ENCODE results near the gene SHANK2.
A peak's percentile ranks its signal among the peaks of the same experiment; 100 is the strongest.

Gene SHANK2

DNA sequence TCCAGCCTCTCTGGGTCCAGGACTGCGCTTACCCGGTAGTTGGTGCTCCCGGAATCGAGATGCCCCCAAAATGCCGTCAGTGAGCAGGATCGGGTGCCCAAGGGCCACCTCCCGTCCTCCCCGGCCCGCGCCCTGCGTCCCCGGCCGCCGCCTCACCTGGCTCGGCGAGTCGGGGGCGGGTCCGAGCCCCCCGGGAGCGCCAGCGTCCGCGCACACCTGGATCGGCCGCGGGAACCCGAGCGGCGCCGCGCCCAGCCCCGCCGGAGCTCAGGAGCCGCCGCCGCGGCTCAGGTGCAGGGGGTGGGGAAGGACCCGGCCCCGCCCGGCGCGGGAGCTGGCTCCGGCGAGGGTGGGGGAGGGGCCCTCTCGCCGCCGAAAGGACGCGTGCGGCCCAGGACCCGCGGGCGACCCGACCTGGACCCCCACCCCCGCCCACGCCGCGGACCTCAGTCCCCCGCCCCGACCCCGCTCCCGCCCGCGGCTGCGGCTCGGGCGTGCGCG, at the start of gene SHANK2:
Gene SHANK2, minus strand, starts transcription at position 309 of the 501 bp plus-strand sequence. CDS start 105,251 bp downstream, outside the sequence.
- no peak for DNase-seq

DNA sequence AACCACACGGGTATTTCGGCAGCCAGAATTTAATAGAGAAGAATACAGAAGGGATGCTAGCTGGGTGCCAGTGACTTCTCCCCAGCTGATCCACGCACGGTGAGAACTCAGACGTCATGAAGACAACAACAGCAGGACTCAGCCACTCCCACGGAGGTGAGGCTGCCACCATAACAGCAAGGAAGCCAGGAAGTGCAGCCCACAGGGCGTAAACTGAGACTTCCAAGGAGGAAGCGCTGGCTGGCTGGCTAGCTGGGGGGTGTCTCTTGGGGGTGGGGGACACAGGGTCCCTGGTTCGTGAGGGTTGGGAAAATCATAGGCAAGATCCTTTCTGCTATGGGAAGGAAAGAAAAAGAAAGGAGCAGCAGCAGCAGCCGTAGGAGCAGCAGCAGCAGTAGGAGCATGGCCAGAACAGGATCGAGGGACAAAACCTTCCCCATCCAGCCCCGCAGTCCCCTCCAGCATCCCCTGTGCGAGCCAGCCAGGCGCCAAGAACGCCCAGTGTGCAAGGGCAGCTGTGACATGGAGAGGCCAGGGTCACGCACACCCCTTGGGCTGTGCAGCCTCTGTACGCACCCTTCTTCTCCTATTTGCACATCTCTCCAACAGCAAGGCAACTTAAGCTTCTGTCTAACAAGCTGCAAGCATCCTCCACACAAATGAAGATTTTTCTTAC, 49.6 kb upstream of the SHANK2 start:
- DNase-seq: no peak

DNA sequence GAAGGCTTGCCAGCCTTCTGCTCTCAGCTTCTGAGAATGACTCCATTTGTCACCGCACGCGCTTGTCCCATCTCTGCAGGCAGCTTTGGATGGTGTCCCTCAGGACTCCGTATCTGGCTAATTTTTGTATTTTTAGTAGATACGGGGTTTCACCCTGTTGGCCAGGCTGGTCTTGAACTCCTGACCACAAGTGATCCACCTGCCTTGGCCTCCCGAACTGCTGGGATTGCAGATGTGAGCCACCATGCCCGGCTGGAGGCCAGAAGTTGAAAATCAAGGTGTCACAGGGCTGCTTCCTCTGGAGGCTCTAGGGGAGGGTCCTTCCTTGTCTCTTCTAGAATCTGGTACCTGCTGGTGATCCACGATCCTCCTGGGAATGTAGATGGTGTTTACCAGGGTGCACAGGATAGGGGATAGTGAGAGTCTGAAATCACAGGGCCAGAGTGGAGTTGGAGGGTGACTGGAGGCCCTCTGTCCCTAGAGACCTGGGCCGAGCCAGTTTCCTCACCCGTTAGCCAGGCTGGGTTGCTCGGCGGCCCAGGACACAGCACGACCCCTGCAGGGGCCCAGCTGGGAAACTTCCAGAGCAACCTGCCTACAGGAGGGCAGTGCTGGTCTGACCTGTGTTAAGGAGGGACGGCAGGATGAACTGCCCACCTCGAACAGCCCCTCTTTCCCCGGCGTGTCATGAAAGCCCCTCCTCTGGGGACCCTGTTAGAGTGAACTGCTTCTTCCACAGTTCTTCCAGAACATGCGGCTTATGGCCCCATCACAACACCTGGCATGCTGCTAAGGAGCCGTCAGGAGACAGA, 48.9 kb upstream of the SHANK2 start:
- DNase-seq: no peak

DNA sequence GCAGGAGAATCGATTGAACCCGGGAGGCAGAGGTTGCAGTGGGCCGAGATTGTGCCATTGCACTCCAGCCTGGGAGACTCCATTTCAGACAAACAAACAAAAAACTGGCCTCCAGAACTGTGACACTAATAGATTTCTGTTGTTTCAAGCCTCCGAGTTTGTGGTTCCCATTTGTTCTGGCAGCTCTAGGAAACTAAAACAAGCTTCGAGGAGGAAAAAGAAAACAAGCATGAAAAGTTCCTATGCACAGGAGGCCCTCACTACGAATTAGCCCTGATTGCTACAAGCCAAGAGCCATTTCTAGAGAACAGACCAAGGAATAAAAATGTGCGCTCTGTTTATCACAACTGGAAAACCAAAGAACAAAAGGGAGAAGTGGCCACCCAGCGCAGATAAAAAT, 47.8 kb upstream of the SHANK2 start:
- DNase-seq: no peak

DNA sequence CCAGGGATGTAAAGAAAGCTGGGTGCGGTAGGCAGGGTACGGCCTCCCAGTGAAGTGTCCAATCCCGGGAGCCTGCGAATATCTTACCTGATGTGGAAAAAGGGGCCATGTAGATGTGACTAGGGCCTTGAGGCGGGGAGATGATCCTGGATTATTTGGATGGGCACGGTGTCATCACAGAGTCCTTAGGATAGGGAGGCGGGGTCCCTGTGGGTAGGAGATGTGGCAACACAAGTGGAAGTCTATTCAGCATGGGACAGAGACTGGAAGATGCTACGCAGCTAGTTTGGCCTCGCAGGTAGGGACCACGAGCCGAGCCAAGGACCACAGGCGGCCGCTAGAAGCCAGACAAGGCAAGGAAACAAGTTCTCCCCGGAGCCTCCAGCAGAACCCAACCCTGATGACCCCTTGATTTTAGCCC, 46.4 kb upstream of the SHANK2 start:
- no peak for DNase-seq

DNA sequence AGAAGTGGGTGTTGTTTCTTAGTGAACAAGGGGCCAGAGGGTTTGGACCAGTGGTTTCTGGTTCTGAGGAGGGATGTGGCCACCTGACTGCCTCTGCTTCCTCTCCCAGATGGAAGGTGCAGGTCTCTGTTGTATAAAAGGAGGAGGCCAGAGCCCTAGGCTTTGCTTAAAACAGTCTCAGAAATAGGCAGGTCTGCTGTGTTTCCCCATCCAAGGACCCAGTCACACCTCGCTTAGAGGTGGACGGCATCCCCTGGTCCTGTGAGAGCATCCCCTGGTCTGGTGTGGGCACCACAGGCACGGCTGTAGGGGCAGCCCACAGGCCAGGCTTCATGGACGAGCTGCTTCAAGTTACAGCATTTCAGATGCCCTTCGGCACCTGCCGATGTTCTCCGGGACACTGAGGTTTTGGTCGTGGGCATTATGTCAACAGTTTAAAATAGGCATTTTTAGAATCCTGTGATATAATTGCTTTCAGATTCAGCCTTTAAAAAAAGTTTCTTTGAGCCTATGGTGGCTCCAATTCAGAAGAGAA, 45.7 kb upstream of the SHANK2 start:
- no peak for DNase-seq

DNA sequence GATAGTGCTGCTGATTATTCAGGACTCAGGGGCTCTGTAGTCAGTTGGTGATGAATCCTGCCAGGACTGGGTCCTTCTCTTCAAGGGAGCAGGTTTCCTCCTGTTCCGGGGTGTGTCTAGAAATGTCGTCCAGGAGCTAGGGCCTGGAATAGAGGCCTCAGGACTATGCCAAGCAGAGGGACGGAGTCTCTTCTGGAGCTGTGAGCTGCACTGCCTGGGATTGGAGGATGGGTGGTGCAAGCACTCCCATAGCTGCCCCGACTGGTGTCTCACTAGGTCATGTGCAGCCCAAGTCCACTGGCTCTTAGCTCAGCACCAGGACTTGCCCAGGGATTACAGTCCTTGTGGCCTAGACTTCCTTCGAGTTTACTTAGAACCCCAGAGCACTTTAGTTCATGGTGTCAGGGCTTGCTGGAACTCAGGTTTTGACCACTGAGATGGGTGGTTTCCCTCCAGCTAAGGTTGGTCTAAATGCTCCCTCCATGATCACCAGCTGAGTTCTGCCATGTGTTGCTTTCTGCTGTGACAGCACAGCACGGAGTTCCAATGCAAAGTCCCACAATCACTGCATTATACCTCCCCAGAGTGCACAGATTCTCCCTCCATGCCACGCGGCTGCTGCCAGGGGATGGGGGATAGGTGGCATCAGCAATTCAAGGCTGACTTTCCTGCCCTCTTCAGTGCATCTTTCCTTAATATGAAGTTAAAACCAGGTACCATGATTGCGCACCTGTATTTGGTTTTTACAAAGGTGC, 42.6 kb upstream of the SHANK2 start:
- no peak for DNase-seq

DNA sequence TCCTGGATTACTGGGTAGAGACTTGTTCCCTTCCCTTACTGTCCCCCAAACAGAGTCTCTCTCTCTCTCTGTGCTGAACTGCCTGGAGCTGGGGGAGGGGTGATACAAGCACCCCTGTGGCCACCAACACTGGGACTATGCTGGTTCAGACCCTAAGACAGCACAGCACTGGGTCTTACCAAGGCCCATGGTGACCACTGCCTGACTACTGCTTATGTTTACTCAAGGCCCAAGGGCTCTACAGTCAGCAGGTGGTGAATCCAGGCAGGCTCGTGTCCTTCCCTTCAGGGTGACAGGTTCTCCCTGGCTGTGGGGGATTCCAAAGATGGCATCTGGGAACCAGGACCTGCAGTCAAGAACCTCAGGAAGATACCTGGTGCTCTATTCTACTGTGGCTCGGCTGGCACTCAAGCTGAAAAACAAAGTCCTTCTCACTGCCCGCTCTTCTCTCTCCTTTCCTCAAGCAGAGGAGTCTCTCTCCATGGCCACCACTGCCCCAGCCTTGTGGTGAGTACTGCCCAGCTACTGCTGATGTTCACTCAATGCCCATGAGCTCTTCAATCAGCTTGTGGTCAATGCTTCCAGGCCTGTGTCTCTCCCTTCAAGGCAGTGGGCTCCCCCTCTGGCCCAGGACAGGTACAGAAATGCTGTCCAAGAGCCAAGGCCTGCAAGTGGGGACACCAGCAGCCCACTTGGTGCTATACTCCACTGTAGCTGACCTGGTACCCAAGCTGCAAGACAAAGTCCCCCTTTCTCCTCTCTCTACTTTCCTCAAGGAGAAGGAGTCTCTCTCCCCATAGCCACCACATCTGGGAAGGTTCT, 41.8 kb upstream of the SHANK2 start:
- DNase-seq: peak; percentile 30

DNA sequence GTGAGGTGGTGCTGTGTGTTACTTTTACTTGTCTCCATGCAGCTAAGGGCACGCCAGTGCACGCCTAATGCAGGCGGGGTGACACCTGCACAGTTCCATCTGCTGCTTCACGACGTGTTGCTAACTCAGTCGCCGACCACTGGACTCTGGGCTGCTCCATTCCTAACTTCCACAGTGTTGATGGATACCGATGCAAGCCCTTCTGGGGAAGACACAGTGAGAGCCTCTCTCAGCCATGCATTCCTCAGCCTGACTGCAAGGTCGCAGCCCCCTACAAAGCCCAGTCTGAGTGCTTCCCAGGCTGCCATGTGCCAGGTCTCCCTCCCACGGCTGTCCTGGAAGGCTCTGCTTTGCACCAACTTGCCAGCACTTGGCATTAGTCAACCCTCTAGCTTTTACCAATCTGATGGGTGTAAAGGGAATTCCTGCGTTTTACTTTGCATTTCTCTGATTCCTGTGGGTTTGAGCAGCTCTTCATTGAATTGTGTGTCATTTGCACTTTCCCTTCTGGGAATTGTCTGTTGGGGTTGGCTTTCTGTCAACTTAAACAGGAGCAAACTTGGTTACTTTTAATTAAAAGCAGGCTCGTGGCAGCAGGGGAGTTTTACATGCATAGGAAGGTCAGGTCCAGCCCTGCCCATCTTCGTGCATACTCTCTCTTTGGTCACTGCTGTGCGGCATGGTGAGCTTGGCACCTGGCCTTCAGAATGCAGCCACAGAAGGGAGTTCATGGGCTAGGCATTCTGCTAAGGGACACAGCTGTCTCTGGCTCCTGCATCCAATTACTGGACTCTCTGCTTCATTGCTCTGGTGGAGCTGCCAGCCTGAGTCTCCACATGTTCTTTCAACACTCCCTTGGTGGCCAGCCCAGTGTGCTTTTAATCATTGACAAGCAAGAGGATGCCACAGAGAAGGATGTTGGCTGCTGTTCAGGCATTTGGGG, 34.6 kb upstream of the SHANK2 start:
- no peak for DNase-seq

DNA sequence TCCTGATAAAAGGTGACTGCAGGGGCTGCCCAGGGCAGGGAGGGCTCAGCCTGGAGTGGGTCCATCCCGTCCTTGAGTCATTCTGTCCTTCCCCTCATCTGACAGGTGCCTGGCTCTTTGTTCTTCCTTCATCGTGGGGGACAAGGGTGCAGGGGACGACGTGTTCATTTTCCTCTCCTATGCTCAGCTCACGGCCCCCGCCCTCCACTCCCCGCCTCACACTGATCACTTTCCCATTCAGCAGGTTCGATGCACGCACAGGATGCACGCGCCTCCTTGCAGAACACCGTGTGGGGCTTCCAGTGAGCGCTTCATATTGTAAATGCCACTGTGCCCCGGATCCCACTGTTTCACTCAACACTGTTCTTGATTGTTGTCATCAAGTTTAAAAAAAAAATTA, 32.7 kb upstream of the SHANK2 start:
- DNase-seq: no peak

DNA sequence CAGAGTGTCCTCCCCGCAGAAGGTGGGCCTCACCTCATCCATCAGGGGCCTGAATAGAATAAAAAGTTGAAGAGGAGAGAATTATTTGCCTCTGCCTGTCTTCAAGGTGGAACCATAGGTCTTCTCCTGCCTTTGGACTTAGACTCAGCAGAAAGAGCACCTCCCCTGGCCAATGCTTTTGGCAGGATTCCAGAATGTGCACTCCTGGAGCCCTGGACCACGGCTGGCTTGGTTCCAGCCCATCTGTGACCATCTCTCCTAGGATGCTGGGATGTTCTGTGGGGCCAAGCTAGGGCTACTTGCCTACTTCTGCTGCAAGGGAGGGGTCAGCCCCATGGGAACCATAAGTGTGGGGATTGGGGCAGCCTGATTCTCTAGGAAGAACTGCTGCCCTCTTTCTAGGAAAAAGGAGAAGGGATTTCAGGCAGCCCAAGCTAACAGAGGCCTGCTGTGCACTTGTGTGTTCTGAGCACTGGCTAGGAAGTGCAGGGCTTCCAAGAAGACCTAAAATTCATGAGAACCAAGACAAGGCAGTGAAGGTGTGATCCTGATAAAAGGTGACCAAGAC, 32.2 kb upstream of the SHANK2 start:
- peak; percentile 58 for DNase-seq

DNA sequence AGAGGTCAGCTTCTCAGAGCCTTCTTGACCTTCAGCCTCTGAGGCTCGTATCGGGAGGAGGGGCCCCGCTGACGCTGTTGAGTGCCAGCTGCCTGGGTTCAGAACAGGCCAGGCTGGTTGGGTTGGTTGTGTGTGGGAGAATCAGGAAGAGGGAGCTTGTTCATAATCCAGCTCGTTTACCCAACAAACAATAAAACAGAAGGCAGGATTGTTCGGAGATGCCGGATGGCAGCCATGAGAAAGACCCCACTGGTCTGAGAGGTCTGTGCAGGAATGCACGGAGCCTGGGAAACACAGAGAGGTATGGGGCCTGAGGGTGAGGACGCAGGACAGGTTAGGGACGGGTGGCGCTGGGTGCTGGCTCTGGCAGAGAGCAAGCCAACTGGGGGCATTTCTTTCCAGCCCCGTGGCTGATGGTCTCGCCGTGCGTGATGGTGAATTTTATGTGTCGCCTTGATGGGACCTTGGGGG, 31.6 kb upstream of the SHANK2 start:
- DNase-seq: peak; percentile 66

DNA sequence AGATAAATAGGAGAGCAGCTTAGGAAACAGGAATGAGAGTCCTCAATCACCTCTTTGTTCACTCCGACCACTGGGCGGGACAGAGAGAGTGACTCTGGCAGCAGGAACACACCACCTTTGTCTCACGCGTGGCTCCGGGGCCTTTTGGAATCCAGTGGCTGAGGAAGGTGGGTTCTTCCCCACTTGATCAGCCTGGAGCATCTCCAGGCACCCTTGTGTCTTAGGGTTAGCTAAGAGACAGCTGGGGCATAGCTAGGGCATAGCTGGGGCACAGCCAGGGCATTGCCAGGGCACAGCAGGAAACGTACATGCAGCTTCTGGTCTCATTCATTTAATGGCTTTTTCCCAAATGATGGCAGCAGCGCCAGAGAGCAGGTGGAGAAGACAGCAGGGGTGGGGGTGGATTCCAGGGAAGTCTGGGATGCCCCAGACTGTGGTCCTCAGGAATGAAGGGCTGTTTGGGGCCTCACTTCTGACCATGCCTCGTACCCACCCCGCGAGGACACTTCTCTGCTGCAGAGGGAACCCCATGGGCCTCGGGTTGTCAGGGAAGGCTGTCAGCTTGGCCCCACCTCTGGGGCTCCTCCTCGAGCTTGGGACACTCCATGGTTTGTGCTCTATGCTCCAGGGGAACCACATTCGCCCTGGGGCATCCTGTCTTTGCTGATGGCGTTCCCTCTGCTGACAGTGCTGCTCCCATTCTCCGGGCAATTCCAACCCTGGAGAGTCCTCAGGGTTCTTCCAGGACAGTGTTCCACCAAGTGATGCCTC, 30.4 kb upstream of the SHANK2 start:
- no peak for DNase-seq

DNA sequence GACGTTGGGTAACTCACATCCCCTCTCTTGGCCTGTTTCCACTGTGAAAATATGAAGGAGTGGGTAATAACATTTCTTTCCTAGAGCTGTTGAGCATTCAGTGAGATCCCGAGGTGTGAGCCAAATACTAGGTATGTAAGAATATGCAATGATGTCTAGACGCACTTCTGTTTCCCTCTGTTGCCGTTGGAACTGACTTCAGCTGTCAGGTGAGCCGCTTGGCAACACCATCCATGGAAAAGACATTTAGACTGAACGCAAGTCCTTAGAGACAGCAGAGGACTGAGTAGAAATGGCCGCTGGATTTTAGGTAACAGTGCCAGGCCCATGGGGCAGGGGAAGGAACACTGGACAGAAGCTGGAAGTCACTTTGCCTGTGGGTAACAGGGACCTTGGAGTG, 29.5 kb upstream of the SHANK2 start:
- no peak for DNase-seq

DNA sequence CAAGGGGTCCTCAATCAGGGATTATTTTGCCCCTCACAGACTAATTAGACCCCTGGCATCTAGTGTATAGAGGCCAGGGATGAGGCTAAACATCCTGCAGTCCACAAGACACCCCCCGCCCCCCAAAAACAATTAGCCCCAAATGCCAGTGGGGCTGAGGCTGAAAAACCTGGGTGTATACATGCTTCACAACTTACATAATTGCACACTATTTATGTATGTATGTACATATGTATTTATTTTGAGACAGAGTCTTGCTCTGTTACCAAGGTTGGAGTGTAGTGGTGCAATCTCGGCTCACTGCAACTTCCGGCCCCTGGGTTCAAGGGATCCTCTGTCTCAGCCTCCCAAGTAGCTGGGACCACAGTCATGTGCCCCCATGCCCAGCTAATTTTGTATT, 28.8 kb upstream of the SHANK2 start:
- no peak for DNase-seq

DNA sequence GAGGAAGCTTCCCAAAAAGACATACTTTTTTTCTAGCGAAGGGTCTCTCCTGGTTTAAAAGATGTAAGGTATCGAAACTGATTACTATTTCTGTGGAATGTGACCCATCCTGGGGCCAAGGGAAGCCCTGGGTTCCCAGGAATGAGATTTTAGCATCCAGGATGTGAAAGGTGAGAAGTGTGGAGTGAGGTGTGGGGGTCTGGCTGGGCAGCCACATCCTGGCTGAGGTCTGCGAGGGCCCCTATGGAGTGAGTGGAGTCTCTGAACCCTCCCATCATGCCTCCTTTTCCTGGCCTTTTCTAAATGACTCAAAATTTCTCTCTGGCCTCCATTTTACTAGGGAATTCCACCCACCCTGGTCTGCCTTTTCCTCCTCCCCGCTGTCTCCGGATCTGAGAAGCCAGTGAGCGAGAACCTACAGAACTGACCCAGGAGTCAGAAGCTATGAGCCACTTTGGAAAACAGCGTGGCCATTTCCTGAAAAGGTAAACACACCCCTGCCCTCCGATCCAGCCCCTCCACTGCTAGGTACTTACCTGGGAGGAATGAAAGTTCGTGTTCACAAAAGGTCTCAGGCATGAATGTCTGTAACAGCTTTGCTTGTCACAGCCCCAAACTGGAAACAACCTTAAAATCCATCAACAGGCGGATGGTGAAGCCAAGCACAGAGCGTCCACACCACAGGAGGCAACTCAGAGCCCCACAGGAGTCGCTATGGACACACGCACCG, 27.7 kb upstream of the SHANK2 start:
- no peak for DNase-seq

DNA sequence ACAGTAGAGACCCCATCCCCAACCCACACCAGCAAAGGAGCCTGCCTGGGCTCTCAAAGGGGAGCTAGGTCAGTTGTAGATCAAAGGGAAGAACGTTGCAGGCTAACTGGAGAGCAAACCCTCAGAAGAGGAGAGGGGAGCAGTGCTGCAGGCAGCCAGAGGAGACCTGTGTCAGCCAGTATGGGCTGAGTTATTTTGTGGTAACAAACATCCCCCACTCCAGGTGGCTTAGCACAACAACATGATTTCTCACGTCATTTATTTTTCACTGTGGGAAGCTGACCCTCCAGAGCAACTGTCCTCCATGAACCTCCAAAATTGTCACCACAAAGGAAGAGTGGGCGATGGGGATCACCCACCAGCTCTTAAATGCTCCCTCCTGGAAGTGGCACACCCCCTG, 19.8 kb upstream of the SHANK2 start:
- DNase-seq: no peak

DNA sequence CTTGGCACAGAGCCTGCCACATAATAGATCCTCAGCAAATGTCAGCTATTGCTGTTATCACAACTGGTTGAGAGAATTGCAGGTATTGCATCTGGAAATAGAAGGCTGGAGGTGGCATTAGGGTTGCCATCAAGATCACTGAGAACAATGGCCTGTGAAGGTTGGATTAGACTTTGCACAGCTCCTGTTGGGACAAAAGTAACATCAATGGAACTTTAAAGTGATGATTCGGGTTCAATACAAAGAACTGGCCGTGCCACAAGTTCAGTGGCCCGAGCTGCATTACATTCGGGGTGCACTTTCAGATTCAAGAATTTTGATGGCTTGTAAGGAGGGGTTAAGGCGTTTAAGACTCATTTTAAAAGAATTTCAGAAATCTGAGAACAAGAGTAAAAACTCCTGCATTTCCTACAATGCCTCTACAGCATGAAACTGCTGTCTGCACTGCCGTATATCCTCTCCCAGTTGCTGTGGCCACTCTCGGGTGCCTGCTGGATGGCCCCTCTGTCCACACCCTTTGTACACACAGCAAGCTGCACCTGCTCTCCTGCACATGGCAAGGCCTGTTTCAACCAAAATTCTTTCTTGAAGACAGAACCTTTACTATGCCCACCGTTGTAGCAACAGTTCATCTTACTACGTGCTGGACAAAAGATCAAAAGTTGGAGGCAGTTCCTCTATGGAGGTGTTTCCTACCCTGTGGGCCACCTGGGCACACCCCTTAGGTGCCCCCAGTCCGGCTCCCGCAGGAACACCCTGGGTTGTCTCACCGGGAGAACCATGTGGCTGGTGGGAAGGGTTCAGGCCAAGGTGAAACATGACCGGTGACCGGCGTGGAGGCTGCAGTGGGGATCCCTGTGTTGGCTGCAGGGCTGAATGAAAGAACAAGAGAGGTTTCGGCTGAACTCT, 17.5 kb upstream of the SHANK2 start:
- no peak for DNase-seq
